ENCODE data around the gene B3GNT8. TPM values are rescaled to one million over a fixed set of nuclear protein-coding genes. Genes with fewer than 3 reads are reported as not detected.
"Not testable (repeated sequence)": the region's sequence is repeated elsewhere in the genome, so short reads cannot be mapped to it uniquely, and the experiment has no call there.

The B3GNT8 gene
- total RNA-seq, 2 donors from 2014 or later: 28.7 to 94.9 TPM

DNA sequence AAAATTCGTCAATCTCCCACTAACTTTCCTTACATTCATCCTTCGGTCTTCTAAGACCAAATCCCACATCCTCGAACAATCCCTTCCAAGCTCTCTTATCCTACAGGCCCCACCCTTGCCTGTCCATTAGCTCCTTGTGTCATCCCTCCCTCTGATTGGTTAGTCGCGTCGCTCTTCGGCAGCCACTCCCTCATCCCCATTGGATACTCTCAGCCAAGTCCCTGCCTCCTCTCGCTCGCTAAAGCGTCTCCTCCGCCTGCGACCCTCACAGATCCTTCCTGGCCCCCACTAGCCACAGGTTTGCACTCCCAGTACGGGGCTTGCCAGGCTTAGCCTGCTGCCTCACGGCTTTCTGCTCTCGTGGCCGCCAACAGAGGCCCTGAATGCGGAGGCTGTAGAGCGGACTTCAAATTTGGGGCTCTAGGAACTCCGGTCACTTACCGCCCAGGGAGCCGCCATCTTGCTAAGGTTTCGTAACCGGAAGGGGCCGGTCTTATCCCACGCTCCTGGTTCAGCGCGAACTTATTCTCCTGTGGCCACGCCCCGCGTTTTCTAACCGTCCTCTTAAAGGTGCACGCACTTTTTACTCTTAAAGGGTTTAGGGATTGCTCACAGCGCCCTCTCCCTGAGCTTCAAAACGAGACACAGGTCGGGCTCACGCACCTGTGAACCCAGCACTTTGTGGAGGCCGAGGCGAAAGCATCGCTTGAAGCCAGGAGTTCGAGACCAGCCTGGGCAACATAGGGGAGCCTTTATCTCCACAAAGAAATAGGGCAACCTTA is 12.5 kb upstream of the B3GNT8 start, which contains the start of gene DMAC2:
TSS of gene DMAC2 (minus strand) at position 472 of the 782 bp plus-strand sequence. CDS start at position 459, 13 bp downstream.
- DNase-seq: peak; percentile 98 to 99
- ATAC-seq: peak; percentile 89
- intact Hi-C loops (cut with DNase I, micrococcal nuclease): no loop called here

DNA sequence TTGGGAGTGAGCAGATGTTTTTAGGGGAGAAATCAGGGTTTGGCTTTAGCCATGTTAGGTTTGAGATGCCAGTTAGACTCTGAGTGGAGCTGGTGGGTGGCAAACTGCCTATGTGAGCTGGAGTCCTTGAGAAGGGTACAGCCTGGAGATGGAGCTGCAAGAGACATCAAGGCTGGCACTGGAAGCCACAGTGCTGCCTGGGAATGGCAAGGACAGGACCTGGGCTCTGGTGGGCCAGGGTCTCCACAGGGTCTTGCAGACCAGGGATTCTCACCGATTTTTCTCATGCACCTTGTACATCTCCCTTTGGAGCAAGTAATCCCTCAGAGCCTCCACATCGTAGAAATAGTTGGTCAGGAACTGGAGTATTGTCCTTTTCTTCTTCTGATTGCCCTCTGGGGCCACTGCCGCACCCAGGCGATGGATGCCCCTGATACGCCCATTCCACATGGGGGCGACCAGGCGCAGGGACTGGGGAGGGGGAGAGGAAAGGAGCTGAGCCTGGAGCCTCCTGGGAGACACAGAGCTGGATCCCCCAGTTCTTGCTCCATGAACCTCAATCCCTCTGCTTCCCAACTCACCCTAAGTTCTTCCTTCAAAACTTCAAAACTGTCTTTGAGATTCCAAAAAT is 10.9 kb upstream of the B3GNT8 start:
- DNase-seq: no peak
- intact Hi-C loops (cut with DNase I, micrococcal nuclease): no loop called here
- no peak for ATAC-seq

DNA sequence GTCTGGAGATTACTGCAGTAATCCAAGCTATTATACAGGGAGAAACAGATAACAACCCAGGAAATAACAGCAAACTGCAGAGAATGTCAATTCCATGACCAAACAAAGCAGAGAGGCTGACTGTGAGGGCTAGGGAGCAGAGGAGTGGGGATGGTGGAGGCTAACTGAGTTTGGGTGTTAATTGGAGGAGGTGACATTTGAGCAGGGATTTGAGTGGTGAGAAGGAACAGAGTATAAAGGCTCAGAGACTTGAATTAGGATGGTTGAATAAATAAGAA is 9.4 kb upstream of the B3GNT8 start:
- no peak for DNase-seq
- no peak for ATAC-seq
- intact Hi-C loops (cut with DNase I, micrococcal nuclease): no loop called here

GRCh38 chr19:41435936-41436673 is 8.9 kb upstream of the B3GNT8 start:
- ATAC-seq: peak; percentile 50
- no peak for DNase-seq
- intact Hi-C loops (cut with DNase I, micrococcal nuclease): no loop called here

DNA sequence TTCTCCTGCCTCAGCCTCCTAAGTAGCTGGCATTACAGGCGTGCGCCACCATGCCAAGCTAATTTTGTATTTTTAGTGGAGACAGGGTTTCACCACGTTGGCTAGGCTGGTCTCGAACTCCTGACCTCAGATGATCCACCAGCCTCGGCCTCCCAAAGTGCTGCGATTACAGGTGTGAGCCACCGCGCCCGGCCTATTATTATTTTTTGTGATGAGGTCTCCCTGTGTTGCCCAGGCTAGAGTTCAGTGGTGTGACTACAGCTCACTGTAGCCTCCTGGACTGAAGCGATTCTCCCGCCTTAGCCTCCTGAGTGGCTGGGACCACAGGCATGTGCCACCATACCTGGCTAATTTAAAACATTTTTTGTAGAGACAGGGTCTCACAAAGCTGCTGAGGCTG is 8.2 kb upstream of the B3GNT8 start:
- ATAC-seq; DNase-seq; intact Hi-C loops (cut with DNase I, micrococcal nuclease): not testable (repeated sequence)

- no peak for DNase-seq
Observed at GRCh38 chr19:41434450-41434849, 7.3 kb upstream of the B3GNT8 start.

GRCh38 chr19:41433171-41433570 is 6.0 kb upstream of the B3GNT8 start:
- ATAC-seq (no peak), DNase-seq (no peak)
- intact Hi-C loops (cut with DNase I, micrococcal nuclease): no loop called here

More at GRCh38 chr19:41434450-41434849, 7.3 kb upstream of the B3GNT8 start:
- intact Hi-C loops (cut with DNase I, micrococcal nuclease): no loop called here
- ATAC-seq: no peak

GRCh38 chr19:41431426-41432386 is 4.5 kb upstream of the B3GNT8 start:
- ATAC-seq (no peak), DNase-seq (peak in 1 of 2 donors; percentile 45)
- intact Hi-C loops (cut with DNase I, micrococcal nuclease): no loop called here

DNA sequence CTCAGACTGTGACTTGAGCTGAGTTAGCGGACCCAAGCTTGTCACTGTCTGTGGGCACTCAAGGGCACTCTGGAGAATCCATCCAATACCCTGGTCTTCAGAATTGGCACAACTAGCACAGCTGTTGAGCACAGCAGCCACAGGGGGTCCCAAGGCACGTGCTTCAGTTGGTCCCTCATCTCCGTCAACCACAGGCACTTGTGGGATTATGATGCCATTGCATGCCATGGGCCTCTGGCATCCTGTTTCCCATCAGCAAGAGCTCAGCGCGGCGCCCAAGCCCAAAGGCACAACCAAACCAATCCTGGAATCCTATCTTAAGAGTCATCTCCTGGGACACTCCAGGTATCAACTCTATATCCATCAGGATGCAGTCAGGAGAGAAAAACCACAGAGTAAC is 3.7 kb upstream of the B3GNT8 start:
- DNase-seq (no peak), ATAC-seq (no peak)
- intact Hi-C loops (cut with DNase I, micrococcal nuclease): no loop called here

DNA sequence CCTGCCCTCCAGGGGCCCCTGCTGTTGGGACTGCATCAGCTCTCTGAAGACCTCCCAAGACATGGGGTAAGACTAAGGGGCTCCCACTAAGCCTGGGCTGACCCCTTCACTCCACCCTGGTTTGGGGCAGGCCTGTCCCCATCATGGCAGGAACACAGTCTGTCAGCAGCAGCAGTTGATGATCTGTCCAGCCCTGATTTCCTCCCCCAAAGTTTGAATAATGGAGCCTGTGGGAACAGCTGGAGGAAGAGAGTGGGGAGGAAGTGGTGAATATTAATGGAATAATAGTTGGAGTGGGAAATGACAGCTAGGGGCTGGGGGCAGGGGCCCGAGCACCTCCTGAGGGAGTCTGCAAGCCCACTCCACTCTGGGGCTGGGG is 1.3 kb upstream of the B3GNT8 start:
- no peak for ATAC-seq
- intact Hi-C loops (cut with DNase I, micrococcal nuclease): no loop called here
- no peak for DNase-seq

- intact Hi-C loops (cut with DNase I, micrococcal nuclease): no loop called here
- peak; percentile 28 for ATAC-seq
- DNase-seq: peak; percentile 56 to 57
Observed at GRCh38 chr19:41427647-41428480, 690 bp upstream of the B3GNT8 start.

DNA sequence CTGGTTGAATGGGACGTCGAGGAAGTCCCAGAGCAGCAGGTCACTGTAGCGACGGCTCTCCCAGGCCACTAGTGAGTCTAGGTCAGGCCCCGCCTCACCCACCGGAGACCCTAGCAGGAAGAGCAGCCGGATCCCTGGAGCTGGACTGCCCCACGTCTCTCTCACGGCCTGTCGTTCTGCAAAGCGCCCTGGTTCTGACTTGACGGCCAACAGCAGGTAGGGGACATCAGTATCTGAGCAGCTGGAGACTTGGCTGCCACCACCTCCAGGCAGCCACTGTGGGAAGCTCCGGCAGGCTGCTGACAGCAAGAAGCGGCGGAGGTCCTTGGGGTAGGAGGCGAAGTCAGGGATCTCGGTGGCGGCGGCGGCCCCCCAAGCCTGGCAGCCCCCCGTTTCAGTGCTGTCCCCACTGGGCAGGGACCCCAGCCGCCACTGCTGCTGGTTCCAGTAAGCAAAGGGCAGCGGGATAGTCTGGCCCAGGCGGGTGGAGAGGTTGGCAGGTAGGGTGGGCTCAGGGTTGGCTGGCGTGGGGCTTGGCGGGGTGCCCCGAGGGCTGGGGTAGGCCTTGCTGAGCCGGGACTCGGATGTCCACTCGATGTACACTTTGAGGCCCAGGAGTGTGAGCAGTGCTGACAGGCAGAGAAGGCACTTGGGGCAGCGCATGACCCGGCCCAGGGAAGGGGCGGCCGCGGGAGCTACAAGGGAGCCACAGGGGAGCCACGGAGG is 895 bp downstream of the B3GNT8 start:
- peak; percentile 19 for ATAC-seq
- intact Hi-C loops (cut with DNase I, micrococcal nuclease): no loop called here
- peak in 1 of 2 donors; percentile 44 for DNase-seq

DNA sequence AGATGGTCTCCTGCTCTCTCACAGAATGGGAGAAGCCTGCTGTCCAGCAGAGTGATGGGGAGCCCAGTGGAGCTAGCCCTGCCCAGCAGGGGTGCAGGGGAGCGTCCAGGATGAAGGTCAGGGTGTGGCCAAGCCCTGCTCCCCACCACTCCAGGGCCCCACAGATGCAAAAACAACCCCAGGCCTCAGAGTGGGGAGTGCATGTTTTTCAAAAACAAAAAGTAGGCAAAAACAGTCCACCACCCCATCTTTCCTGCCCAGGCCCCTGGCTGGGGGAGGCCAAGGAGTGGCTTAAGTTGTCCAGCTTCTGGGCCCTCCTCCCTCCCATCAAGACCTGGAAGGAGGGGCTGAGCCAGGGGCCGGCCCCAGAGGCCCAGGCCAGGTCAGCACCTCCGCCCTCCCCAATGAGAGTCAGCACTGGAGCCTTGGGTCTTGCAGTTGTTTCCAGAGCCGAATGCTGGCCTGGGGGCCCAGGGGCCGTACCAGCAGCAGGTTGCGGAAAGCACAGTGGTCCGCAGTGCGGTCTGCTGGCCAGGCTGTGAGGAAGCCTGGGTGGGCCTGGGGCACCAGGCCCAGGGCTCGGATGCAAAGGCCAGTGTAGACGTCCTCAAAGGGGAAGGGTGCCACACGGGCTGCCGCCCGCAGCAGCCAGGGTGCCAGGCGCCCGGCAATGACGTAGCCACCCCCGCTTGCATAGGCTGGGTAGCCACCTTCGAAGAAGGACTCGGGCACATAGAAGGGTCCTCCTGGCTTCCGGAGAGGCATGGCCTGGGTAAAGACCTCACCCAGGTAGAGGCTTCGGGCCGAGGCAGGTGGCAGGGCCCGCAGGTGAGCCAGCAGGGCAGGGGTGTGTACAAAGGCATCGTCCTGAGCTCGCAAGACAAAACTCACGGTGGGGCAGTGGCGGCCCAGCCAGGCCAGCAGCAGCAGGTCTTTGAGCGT is 1.7 kb downstream of the B3GNT8 start:
- ATAC-seq (peak; percentile 1), DNase-seq (peak in 1 of 2 donors; percentile 49)
- intact Hi-C loops (cut with DNase I, micrococcal nuclease): no loop called here

- intact Hi-C loops (cut with DNase I, micrococcal nuclease): no loop called here
- no peak for ATAC-seq
- peak in 1 of 2 donors; percentile 49 for DNase-seq
Observed at GRCh38 chr19:41424335-41425173, 2.6 kb downstream of the B3GNT8 start.

DNA sequence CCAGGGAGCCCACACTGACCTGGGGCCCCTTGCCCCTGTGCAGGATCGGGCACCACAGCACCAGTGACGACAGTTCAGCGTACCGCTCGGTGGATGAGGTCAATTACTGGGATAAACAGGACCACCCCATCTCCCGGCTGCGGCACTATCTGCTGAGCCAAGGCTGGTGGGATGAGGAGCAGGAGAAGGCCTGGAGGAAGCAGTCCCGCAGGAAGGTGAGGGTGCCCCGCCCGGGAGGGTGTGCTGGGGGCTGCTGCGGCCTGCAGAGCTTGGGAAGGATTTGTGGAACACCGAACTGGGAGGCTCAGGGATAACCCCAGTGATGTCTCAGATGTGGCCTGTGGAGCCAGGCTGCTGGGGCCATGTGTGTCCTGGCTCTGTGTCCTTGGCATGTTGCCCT is 4.2 kb downstream of the B3GNT8 start:
- intact Hi-C loops (cut with DNase I, micrococcal nuclease): no loop called here
- ATAC-seq: no peak
- no peak for DNase-seq

Data from left colon (tissue), 2 donors.